Muscle of leg (tissue), 11 donors: Measurements from ENCODE around the gene SETD2. TPM values are rescaled to one million over a fixed set of nuclear protein-coding genes. Genes with fewer than 3 reads are reported as not detected.

ENCODE experiments used
- DNase-seq: peaks from one replicate; pipeline ENCODE4 v3.0.0; 2013
- H3K27ac ChIP-seq: one replicate; pipeline ENCODE4 v1.5.1; 2013; ENCODE audit warnings: mild to moderate bottlenecking, low read length, control low read depth
- H3K27me3 ChIP-seq: one replicate; pipeline ENCODE4 v1.6.1; 2013; ENCODE audit warnings: low read length; ENCODE audit not compliant: control insufficient read depth, insufficient read depth
- H3K36me3 ChIP-seq: one replicate; pipeline ENCODE4 v1.6.1; 2013; ENCODE audit warnings: low read length; ENCODE audit not compliant: control insufficient read depth, insufficient read depth
- H3K4me1 ChIP-seq: one replicate; pipeline ENCODE4 v1.6.1; 2013; ENCODE audit warnings: low read length; ENCODE audit not compliant: control insufficient read depth, insufficient read depth
- H3K4me3 ChIP-seq: one replicate; pipeline ENCODE4 v1.5.1; 2013; ENCODE audit warnings: low read length, control low read depth
- H3K9me3 ChIP-seq: replicated peaks from 2 replicates; pipeline ENCODE4 v1.6.1; 2013; ENCODE audit warnings: low read depth, low read length; ENCODE audit not compliant: control insufficient read depth
- WGBS: methylation state at CpG from one replicate; pipeline ENCODE4 v1.1.5; 2013; ENCODE audit warnings: missing lambda C conversion rate; ENCODE audit not compliant: insufficient coverage; 5-methylcytosine and 5-hydroxymethylcytosine counted together
- polyA plus RNA-seq, 8 donors: library from polyadenylated mRNA; unstranded; fragments of 120-200 nt; gene quantifications; one replicate each; pipeline versions ENCODE4 v1.2.1 to v1.2.3, GENCODE V29; 2013; ENCODE audit warnings: inconsistent platforms in 1 of 8, low replicate concordance in 1 of 8; ENCODE audit not compliant: insufficient read length in 8 of 8, insufficient read depth in 1 of 8
- total RNA-seq: library from RNA; stranded (reverse); fragments of 120-200 nt; gene quantifications from one replicate; pipeline ENCODE4 v1.2.4, GENCODE V29; 2013

SETD2 gene
- total and polyA plus RNA-seq, 9 donors = 26.1 to 46.1 (median 38.5) TPM

GRCh38 chr3:47001731-47002170 is 162.2 kb downstream of the SETD2 start:
- H3K36me3 ChIP-seq = peaks cover 44% of the 10 kb centered on the region
- 84% methylated on average over 16 of the region's 16 CpGs for WGBS

GRCh38 chr3:47000922-47001730 is 162.8 kb downstream of the SETD2 start:
- WGBS = 88% methylated on average over 18 of the region's 25 CpGs
- H3K36me3 ChIP-seq = peaks cover 44% of the 10 kb centered on the region
- no peak for DNase-seq

More at GRCh38 chr3:47001731-47002170, 162.2 kb downstream of the SETD2 start:
- Histone ChIP-seq H3K4me1 (no peaks in the 10 kb centered on the region), H3K9me3 (no peaks in the 10 kb centered on the region), H3K27me3 (no peaks in the 10 kb centered on the region), H3K27ac (no peak overlapping the region), H3K4me3 (no peak overlapping the region)
- DNase-seq = no peak

GRCh38 chr3:47000198-47000815 is 163.6 kb downstream of the SETD2 start:
- WGBS = 88% methylated on average over 10 of the region's 10 CpGs
- no peak for DNase-seq

More at GRCh38 chr3:47000922-47001730, 162.8 kb downstream of the SETD2 start:
- Histone ChIP-seq H3K4me1 (no peaks in the 10 kb centered on the region), H3K27me3 (no peaks in the 10 kb centered on the region), H3K27ac (no peak overlapping the region), H3K9me3 (no peaks in the 10 kb centered on the region), H3K4me3 (no peak overlapping the region)

GRCh38 chr3:46999516-47000197 is 164.3 kb downstream of the SETD2 start:
- Histone ChIP-seq H3K9me3 (no peaks in the 10 kb centered on the region), H3K27me3 (no peaks in the 10 kb centered on the region), H3K36me3 (peaks cover 42% of the 10 kb centered on the region), H3K4me3 (no peak overlapping the region), H3K4me1 (peaks cover 5% of the 10 kb centered on the region), H3K27ac (no peak overlapping the region)
- DNase-seq = no peak
- 80% methylated on average over 7 of the region's 14 CpGs for WGBS

More at GRCh38 chr3:47000198-47000815, 163.6 kb downstream of the SETD2 start:
- H3K9me3 ChIP-seq = no peaks in the 10 kb centered on the region
- no peaks in the 10 kb centered on the region for H3K4me1 ChIP-seq
- H3K36me3 ChIP-seq = peaks cover 42% of the 10 kb centered on the region
- H3K27ac ChIP-seq = no peak overlapping the region
- no peak overlapping the region for H3K4me3 ChIP-seq
- H3K27me3 ChIP-seq = no peaks in the 10 kb centered on the region

DNA sequence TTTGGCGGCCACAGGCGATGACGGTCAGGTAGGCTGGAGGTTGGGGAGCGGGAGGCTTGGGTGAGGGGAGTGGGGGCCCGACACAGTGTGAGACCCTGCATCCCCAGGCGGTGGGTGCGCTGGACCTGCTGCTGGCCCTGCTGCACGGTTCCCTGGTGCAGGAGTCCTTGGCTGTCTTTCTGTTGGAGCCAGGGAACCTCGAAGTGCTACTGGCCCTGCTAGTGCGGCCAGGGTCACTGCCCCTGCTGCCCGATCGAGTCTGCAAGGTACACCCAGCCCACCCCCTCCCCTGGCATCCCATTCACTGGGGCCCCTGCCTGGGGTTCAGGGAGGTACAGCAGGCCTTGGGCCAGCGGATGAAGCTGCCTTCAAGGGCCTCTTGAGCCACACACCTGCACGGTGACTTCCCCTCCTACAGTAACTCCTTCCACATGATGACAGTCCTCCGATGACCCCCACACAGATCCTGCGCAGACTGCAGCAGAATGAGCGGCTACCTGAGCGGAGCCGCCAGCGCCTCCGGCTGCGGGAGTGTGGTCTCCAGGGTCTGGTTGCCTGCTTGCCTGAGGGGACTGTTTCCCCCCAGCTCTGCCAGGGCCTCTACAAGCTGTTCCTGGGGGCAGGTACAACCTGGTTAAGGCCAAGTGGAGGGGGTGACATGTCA is 164.9 kb downstream of the SETD2 start:
- DNase-seq = no peak
- no peaks in the 10 kb centered on the region for H3K9me3 ChIP-seq
- no peak overlapping the region for H3K4me3 ChIP-seq
- H3K36me3 ChIP-seq = peaks cover 39% of the 10 kb centered on the region
- 72% methylated on average over 22 of the region's 22 CpGs for whole genome bisulfite sequencing
- H3K27ac ChIP-seq = no peak overlapping the region
- H3K27me3 ChIP-seq = no peaks in the 10 kb centered on the region
- peaks cover 5% of the 10 kb centered on the region for H3K4me1 ChIP-seq

DNA sequence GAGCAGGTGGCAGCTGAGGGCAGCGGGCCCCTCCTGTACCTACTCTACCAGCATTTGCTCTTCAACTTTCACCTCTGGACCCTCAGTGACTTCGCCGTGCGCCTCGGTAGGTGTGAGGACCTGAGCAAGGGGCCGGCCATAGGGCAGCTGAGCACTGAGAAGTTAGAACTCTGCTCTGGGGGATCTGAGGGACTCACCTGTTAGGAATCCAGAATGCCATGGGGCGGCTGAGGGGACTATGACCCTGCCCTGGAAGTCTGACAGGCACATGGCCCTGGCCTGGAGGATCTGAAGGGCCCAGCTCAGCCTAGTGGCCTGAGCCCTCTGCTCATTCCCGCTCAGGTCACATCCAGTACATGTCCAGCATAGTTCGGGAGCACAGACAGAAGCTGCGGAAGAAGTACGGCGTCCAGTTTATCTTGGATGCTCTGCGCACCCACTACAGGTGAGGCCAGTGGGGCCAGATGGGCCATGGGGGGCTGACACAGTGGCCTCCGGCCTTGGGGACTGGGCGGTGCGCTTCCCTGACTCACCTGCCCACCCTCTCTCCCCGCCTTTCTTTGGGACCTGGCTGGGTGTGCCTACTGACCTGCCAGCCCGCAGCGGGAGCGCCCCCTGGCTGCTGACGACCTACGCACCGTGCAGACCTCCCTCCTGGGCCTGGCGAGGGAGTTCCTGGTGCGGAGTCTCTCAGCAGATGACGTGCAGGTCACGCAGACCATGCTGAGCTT is 165.6 kb downstream of the SETD2 start:
- no peaks in the 10 kb centered on the region for H3K27me3 ChIP-seq
- H3K4me1 ChIP-seq = peaks cover 5% of the 10 kb centered on the region
- no peak for DNase-seq
- no peak overlapping the region for H3K4me3 ChIP-seq
- WGBS = 53% methylated on average over 26 of the region's 27 CpGs
- no peaks in the 10 kb centered on the region for H3K9me3 ChIP-seq
- H3K27ac ChIP-seq = no peak overlapping the region
- peaks cover 38% of the 10 kb centered on the region for H3K36me3 ChIP-seq

DNA sequence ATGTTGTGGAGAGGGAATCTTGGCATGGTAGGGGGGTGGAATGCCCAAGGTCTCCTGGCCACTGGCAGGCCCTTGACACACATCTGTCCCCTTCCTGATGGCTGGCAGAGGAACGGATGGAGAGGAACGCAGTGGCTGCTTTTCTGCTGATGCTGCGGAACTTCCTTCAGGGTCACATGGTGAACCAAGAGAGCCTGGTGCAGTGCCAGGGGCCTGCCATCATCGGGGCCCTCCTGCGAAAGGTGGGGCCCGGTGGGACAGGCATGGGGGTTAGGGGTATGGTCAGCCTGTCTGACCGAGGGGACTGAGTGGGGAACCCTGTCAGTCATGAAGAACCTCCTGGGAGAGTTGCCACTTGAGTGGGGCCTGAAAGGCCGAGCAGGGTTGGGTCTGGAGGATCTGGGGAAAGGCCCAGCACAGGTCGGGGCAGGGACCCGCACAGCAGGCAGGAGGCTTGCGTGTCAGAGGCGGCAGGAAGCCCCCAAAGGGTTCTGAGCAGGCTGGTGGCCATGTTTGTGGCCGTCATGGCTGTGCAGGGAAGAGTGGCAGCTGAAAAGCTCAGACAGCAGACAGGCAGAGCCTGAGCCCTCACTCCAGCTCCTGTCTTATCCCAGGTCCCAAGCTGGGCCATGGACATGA is 166.3 kb downstream of the SETD2 start:
- Histone ChIP-seq H3K27ac (no peak overlapping the region), H3K27me3 (no peaks in the 10 kb centered on the region), H3K4me1 (peaks cover 5% of the 10 kb centered on the region), H3K36me3 (peaks cover 33% of the 10 kb centered on the region), H3K9me3 (no peaks in the 10 kb centered on the region), H3K4me3 (no peak overlapping the region)
- WGBS = 82% methylated on average over 12 of the region's 13 CpGs
- DNase-seq = no peak

DNA sequence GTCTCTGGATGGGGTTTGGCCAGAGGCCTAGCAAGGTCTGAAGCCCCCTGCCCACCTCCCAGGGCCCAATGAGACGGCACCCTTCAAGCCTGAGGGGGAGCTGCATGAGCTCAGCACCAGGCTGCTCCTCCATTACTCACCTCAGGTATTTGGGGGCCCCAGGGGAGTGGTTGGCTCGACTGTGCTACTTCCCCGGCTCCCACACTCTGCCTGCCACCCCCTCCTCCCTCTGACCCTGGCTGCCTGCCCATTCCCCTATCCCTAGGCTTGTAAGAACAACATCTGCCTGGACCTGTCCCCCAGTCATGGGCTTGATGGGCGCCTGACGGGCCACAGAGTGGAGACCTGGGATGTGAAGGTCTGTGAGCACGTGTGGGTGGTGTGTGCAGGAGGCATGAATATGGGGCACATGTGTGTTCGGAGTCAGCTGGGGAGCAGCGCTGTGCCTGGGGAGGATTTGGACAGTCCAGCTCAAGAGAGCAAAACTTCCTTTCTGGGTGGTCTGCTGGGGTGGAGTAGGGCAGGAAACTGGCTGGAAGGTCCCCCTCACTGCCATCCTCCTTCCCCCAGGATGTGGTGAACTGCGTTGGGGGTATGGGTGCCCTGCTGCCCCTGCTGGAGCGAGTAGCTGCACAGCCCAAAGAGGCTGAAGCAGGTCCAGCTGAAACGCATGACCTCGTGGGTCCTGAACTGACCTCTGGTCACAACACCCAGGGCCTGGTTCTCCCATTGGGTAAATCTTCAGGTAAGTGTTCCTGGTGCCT is 167.0 kb downstream of the SETD2 start:
- no peak for DNase-seq
- no peak overlapping the region for H3K4me3 ChIP-seq
- H3K27ac ChIP-seq = no peak overlapping the region
- H3K27me3 ChIP-seq = no peaks in the 10 kb centered on the region
- peaks cover 27% of the 10 kb centered on the region for H3K36me3 ChIP-seq
- 50% methylated on average over 7 of the region's 12 CpGs for WGBS
- peaks cover 5% of the 10 kb centered on the region for H3K4me1 ChIP-seq
- H3K9me3 ChIP-seq = no peaks in the 10 kb centered on the region
